NOMO-1 (cell line): ENCODE measurements around the gene TNK2.
"Not testable (repeated sequence)": the region's sequence is repeated elsewhere in the genome, so short reads cannot be mapped to it uniquely, and the experiment has no call there.

Source experiments
- DNase-seq, 2 experiments: peaks; one replicate each; lab custom pipeline; 2025; ENCODE audit not compliant: unreplicated experiment in 2 of 2; lab: John Stamatoyannopoulos, UW

Gene TNK2

GRCh38 chr3:195907934-195908693, at the start of gene TNK2:
Gene TNK2 (minus strand): TSS chr3:195908551. CDS start chr3:195888588, 19,963 bp downstream.
- peak; percentile 46 to 70 for DNase-seq

GRCh38 chr3:195956577-195956976, 48.2 kb upstream of the TNK2 start:
- no peak for DNase-seq

GRCh38 chr3:195955416-195955841, 47.1 kb upstream of the TNK2 start:
- not testable (repeated sequence) for DNase-seq

GRCh38 chr3:195954752-195955119, 46.4 kb upstream of the TNK2 start:
- DNase-seq, result not testable (repeated sequence)

- not testable (repeated sequence) for DNase-seq
Observed at GRCh38 chr3:195954052-195954751, 45.9 kb upstream of the TNK2 start.

GRCh38 chr3:195952590-195952989, 44.2 kb upstream of the TNK2 start:
- not testable (repeated sequence) for DNase-seq

GRCh38 chr3:195951443-195952177, 43.3 kb upstream of the TNK2 start:
- not testable (repeated sequence) for DNase-seq

- DNase-seq, result not testable (repeated sequence)
Observed at GRCh38 chr3:195950731-195951130, 42.4 kb upstream of the TNK2 start.

GRCh38 chr3:195950164-195950563, 41.8 kb upstream of the TNK2 start:
- not testable (repeated sequence) for DNase-seq

- DNase-seq, result not testable (repeated sequence)
Observed at GRCh38 chr3:195946910-195947699, 38.8 kb upstream of the TNK2 start.

GRCh38 chr3:195941265-195941815, 33.0 kb upstream of the TNK2 start:
- not testable (repeated sequence) for DNase-seq

GRCh38 chr3:195940806-195941205, 32.5 kb upstream of the TNK2 start:
- DNase-seq, result not testable (repeated sequence)

GRCh38 chr3:195939526-195940470, 31.4 kb upstream of the TNK2 start:
- DNase-seq, result not testable (repeated sequence)

GRCh38 chr3:195933044-195933430, 24.7 kb upstream of the TNK2 start:
- not testable (repeated sequence) for DNase-seq

GRCh38 chr3:195932418-195933043, 24.2 kb upstream of the TNK2 start:
- no peak for DNase-seq

GRCh38 chr3:195931582-195932273, 23.4 kb upstream of the TNK2 start:
- no peak for DNase-seq

- DNase-seq, result no peak
Observed at GRCh38 chr3:195929452-195929851, 21.1 kb upstream of the TNK2 start.

GRCh38 chr3:195921334-195921791, 13.0 kb upstream of the TNK2 start:
- no peak for DNase-seq
